ENCODE data around the gene CHRNE. TPM values are rescaled to one million over a fixed set of nuclear protein-coding genes. Genes with fewer than 3 reads are reported as not detected.

The CHRNE gene
- total and polyA plus RNA-seq, 2 of the 13 experiments (the other 11 are each of a cell fraction or from before 2014, with no cell fraction given): 0.53 to 0.59 TPM

DNA sequence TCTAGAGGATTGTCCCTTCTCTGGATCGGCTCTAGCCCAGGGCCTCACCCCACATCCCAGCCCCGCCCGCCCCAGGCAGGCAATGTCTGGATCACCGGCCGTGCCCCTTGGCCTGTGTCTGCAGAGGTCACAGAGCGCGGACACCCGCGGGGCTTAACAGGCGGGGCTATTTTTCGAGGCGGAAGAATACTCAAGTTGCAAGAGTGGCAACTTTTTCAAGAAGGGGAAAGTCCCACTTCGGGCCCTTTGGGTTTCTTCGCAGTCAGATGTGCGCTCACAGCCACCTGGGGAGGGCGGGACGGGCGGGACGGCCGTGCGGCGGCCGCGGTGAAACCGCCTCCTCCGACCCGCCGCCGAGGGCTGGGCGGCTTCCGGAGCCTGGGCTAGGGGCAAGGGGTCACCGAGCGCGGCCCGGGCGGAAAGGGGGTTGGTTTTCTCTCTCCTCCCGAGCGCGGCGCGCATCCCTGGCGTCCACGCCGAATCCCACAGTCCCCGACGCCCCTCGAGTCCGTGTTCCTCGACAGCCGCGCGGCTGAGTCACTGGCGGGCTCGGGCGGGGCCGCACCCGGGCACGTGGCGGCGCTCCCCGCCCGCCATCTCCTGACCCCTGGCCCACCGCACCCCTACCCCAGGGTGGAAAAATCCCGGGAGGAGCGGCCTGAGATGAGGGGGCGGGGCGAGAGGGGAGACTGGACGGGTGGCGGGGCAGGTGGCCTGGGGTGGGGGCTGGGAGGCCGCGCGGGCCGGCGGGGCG is 46.6 kb upstream of the CHRNE start (continued):
- TF ChIP-seq, protein P1, sequence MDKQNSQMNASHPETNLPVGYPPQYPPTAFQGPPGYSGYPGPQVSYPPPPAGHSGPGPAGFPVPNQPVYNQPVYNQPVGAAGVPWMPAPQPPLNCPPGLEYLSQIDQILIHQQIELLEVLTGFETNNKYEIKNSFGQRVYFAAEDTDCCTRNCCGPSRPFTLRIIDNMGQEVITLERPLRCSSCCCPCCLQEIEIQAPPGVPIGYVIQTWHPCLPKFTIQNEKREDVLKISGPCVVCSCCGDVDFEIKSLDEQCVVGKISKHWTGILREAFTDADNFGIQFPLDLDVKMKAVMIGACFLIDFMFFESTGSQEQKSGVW (CRISPR knock-in tag; IDR thresholded peaks at IDR 0.05; ENCODE audit: borderline replicate concordance): no peak
- TF ChIP-seq ZNF350 (CRISPR knock-in tag; IDR thresholded peaks at IDR 0.05; ENCODE audit: borderline replicate concordance, low read depth) (no peak), NFYB (CRISPR knock-in tag; IDR thresholded peaks at IDR 0.05) (no peak), U2AF1 (optimal IDR thresholded peaks at IDR 0.05; ENCODE audit: low read depth, low read length) (no peak), XBP1 (CRISPR knock-in tag; IDR thresholded peaks at IDR 0.05) (no peak), ZNF33B (CRISPR knock-in tag; IDR thresholded peaks at IDR 0.05) (0 out of 2 replicates have a peak, but pooled peaks have one; percentile 70), ZNF674 (CRISPR knock-in tag; IDR thresholded peaks at IDR 0.05; ENCODE audit: low read depth) (no peak), ZNF430 (CRISPR knock-in tag; IDR thresholded peaks at IDR 0.05) (peak; percentile 79), SMARCC2 (IDR thresholded peaks at IDR 0.05) (no peak), MEF2D (CRISPR knock-in tag; IDR thresholded peaks at IDR 0.05) (no peak), TARDBP (CRISPR knock-in tag; IDR thresholded peaks at IDR 0.05) (0 out of 2 replicates have a peak, but pooled peaks have one; percentile 30), YY1 (IDR thresholded peaks at IDR 0.05; ENCODE audit: insufficient read depth, insufficient replicate concordance, low read depth, low read length) (peak; percentile 65), ZNF224 (CRISPR knock-in tag; IDR thresholded peaks at IDR 0.05) (no peak), ATM (IDR thresholded peaks at IDR 0.05; ENCODE audit: borderline replicate concordance) (no peak), ZNF839 (CRISPR knock-in tag; IDR thresholded peaks at IDR 0.05; ENCODE audit: borderline replicate concordance) (no peak), NONO (IDR thresholded peaks at IDR 0.05) (no peak), NONO (CRISPR knock-in tag; conservative IDR thresholded peaks at IDR 0.05) (peak; percentile 86), RORA (CRISPR knock-in tag; IDR thresholded peaks at IDR 0.05) (no peak), TAF15 (IDR thresholded peaks at IDR 0.05; ENCODE audit: low read depth, low read length, poor library complexity, severe bottlenecking) (peak; percentile 84)
- TF ChIP-seq, protein P2, sequence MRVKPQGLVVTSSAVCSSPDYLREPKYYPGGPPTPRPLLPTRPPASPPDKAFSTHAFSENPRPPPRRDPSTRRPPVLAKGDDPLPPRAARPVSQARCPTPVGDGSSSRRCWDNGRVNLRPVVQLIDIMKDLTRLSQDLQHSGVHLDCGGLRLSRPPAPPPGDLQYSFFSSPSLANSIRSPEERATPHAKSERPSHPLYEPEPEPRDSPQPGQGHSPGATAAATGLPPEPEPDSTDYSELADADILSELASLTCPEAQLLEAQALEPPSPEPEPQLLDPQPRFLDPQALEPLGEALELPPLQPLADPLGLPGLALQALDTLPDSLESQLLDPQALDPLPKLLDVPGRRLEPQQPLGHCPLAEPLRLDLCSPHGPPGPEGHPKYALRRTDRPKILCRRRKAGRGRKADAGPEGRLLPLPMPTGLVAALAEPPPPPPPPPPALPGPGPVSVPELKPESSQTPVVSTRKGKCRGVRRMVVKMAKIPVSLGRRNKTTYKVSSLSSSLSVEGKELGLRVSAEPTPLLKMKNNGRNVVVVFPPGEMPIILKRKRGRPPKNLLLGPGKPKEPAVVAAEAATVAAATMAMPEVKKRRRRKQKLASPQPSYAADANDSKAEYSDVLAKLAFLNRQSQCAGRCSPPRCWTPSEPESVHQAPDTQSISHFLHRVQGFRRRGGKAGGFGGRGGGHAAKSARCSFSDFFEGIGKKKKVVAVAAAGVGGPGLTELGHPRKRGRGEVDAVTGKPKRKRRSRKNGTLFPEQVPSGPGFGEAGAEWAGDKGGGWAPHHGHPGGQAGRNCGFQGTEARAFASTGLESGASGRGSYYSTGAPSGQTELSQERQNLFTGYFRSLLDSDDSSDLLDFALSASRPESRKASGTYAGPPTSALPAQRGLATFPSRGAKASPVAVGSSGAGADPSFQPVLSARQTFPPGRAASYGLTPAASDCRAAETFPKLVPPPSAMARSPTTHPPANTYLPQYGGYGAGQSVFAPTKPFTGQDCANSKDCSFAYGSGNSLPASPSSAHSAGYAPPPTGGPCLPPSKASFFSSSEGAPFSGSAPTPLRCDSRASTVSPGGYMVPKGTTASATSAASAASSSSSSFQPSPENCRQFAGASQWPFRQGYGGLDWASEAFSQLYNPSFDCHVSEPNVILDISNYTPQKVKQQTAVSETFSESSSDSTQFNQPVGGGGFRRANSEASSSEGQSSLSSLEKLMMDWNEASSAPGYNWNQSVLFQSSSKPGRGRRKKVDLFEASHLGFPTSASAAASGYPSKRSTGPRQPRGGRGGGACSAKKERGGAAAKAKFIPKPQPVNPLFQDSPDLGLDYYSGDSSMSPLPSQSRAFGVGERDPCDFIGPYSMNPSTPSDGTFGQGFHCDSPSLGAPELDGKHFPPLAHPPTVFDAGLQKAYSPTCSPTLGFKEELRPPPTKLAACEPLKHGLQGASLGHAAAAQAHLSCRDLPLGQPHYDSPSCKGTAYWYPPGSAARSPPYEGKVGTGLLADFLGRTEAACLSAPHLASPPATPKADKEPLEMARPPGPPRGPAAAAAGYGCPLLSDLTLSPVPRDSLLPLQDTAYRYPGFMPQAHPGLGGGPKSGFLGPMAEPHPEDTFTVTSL (CRISPR knock-in tag; IDR thresholded peaks at IDR 0.05; ENCODE audit: borderline replicate concordance): no peak
- TF ChIP-seq, protein P3, sequence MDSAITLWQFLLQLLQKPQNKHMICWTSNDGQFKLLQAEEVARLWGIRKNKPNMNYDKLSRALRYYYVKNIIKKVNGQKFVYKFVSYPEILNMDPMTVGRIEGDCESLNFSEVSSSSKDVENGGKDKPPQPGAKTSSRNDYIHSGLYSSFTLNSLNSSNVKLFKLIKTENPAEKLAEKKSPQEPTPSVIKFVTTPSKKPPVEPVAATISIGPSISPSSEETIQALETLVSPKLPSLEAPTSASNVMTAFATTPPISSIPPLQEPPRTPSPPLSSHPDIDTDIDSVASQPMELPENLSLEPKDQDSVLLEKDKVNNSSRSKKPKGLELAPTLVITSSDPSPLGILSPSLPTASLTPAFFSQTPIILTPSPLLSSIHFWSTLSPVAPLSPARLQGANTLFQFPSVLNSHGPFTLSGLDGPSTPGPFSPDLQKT (CRISPR knock-in tag; IDR thresholded peaks at IDR 0.05; ENCODE audit: borderline replicate concordance): no peak
- TF ChIP-seq, protein P4, sequence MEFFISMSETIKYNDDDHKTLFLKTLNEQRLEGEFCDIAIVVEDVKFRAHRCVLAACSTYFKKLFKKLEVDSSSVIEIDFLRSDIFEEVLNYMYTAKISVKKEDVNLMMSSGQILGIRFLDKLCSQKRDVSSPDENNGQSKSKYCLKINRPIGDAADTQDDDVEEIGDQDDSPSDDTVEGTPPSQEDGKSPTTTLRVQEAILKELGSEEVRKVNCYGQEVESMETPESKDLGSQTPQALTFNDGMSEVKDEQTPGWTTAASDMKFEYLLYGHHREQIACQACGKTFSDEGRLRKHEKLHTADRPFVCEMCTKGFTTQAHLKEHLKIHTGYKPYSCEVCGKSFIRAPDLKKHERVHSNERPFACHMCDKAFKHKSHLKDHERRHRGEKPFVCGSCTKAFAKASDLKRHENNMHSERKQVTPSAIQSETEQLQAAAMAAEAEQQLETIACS (CRISPR knock-in tag; IDR thresholded peaks at IDR 0.05): peak; percentile 61; the same call in 1 of the 2 replicates
